ENCODE results near the gene CTSZ. TPM values are rescaled to one million over a fixed set of nuclear protein-coding genes. Genes with fewer than 3 reads are reported as not detected.

The CTSZ gene
- total RNA-seq, 4 donors from 2014 or later: 61.9 to 246 (median 226) TPM

GRCh38 chr20:58978351-58979190 lies 28.5 kb downstream of the CTSZ start:
- Histone ChIP-seq H3K9me3 (peaks cover 6 to 10% of the 10 kb centered on the region in 2 donors), H3K4me3 (no peak overlapping the region), H3K4me1 (peaks cover 7 to 22% (median 12%) of the 10 kb centered on the region in 4 donors), H3K27me3 (no peaks in the 10 kb centered on the region), H3K36me3 (no peaks in the 10 kb centered on the region), H3K27ac (no peak overlapping the region)
- intact Hi-C loops (cut with DNase I; ENCODE audit: low total_unique reads): no loop called here
- in situ Hi-C loops (cut with MboI; ENCODE audit: low pct_ligation_motif_present in 1 of 4, low pct_unique_long_range_greater_than_20kb in 1 of 4, low sequenced_read_pairs in 3 of 4): no loop called here
- TF ChIP-seq EP300 (IDR thresholded peaks at IDR 0.05; ENCODE audit: low read depth) (no peak), POLR2A (IDR thresholded peaks at IDR 0.05) (no peak), POLR2AphosphoS5 (IDR thresholded peaks at IDR 0.05) (no peak)
- TF ChIP-seq, protein P1, sequence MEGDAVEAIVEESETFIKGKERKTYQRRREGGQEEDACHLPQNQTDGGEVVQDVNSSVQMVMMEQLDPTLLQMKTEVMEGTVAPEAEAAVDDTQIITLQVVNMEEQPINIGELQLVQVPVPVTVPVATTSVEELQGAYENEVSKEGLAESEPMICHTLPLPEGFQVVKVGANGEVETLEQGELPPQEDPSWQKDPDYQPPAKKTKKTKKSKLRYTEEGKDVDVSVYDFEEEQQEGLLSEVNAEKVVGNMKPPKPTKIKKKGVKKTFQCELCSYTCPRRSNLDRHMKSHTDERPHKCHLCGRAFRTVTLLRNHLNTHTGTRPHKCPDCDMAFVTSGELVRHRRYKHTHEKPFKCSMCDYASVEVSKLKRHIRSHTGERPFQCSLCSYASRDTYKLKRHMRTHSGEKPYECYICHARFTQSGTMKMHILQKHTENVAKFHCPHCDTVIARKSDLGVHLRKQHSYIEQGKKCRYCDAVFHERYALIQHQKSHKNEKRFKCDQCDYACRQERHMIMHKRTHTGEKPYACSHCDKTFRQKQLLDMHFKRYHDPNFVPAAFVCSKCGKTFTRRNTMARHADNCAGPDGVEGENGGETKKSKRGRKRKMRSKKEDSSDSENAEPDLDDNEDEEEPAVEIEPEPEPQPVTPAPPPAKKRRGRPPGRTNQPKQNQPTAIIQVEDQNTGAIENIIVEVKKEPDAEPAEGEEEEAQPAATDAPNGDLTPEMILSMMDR (IDR thresholded peaks at IDR 0.05): no peak
- no peak for DNase-seq
- 65 to 74% methylated on average over 5 to 6 of the region's 6 CpGs for WGBS, 2 donors (ENCODE audit: low coverage in 1 of 2)

- no peak for TF ChIP-seq POLR2AphosphoS5 (IDR thresholded peaks at IDR 0.05)
- no peak for TF ChIP-seq POLR2A (IDR thresholded peaks at IDR 0.05)
- TF ChIP-seq, protein P1 (IDR thresholded peaks at IDR 0.05): no peak
- no peak for TF ChIP-seq EP300 (IDR thresholded peaks at IDR 0.05; ENCODE audit: low read depth)
- in situ Hi-C loops (cut with MboI; ENCODE audit: low pct_ligation_motif_present in 1 of 4, low pct_unique_long_range_greater_than_20kb in 1 of 4, low sequenced_read_pairs in 3 of 4): no loop called here
- H3K36me3 ChIP-seq: no peaks in the 10 kb centered on the region
- peaks cover 6 to 10% of the 10 kb centered on the region in 2 donors for H3K9me3 ChIP-seq
- intact Hi-C loops (cut with DNase I; ENCODE audit: low total_unique reads): no loop called here
- no peaks in the 10 kb centered on the region for H3K27me3 ChIP-seq
- DNase-seq: no peak
- no peak overlapping the region for H3K27ac ChIP-seq
- H3K4me3 ChIP-seq: no peak overlapping the region
- WGBS, 2 donors (ENCODE audit: low coverage in 1 of 2): 81 to 96% methylated on average over 3 of the region's 3 CpGs
- peaks cover 0 to 4% (median 2%) of the 10 kb centered on the region in 4 donors for H3K4me1 ChIP-seq
Observed at GRCh38 chr20:58976061-58976730, 30.9 kb downstream of the CTSZ start.

DNA sequence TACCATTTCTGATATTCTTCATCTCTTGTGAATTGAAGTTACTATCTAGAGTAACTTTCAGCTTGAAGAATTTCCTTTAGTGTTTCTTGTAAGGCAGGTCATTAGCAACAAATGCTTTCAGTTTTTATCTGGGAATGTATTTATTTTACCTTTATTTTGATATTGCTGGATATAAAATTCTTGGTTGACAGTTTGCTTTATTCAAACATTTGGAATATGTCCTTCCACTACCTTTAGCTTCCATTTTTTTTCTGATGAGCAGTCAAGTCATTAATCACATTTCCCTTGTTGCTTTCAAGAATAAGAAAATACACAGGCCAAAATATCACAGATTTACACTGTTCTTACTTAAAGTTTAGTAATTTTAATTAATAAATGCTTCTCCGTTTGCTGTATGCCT lies 31.7 kb downstream of the CTSZ start:
- in situ Hi-C loops (cut with MboI; ENCODE audit: low pct_ligation_motif_present in 1 of 4, low pct_unique_long_range_greater_than_20kb in 1 of 4, low sequenced_read_pairs in 3 of 4): no loop called here
- Histone ChIP-seq H3K4me3 (no peak overlapping the region), H3K27me3 (no peaks in the 10 kb centered on the region), H3K36me3 (no peaks in the 10 kb centered on the region), H3K9me3 (peaks cover 6 to 10% of the 10 kb centered on the region in 2 donors), H3K27ac (no peak overlapping the region), H3K4me1 (peaks cover 0 to 1% (median under 1%) of the 10 kb centered on the region in 4 donors)
- intact Hi-C loops (cut with DNase I; ENCODE audit: low total_unique reads): no loop called here
- no peak for TF ChIP-seq POLR2A (IDR thresholded peaks at IDR 0.05)
- TF ChIP-seq EP300 (IDR thresholded peaks at IDR 0.05; ENCODE audit: low read depth): no peak
- TF ChIP-seq POLR2AphosphoS5 (IDR thresholded peaks at IDR 0.05): no peak
- TF ChIP-seq, protein P1 (IDR thresholded peaks at IDR 0.05): no peak
- DNase-seq: no peak
- 80 to 92% methylated on average over 1 of the region's 1 CpG for WGBS, 2 donors (ENCODE audit: low coverage in 1 of 2)

DNA sequence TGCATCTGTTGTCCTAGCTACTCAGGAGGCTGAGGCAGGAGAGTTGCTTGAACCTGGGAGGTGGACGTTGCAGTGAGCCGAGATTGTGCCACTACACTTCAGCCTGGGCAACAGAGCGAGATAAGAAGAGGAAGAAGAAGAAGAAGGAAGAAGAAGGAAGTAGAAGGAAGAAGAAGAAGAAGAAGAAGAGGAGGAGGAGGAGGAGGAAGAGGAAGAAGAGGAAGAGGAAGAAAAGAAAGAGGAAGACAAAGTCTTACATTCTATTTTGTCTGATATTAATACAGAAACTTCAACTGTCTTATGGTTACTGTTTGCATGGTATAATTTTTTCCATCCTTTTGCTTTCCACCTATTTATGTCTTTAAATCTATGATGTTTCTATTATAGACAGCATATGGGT lies 33.2 kb downstream of the CTSZ start:
- Histone ChIP-seq H3K4me1 (no peaks in the 10 kb centered on the region), H3K27ac (no peak overlapping the region), H3K9me3 (peaks cover 6 to 10% of the 10 kb centered on the region in 2 donors), H3K27me3 (peaks cover 5% of the 10 kb centered on the region), H3K4me3 (no peak overlapping the region), H3K36me3 (no peaks in the 10 kb centered on the region)
- intact Hi-C loops (cut with DNase I; ENCODE audit: low total_unique reads): no loop called here
- TF ChIP-seq, protein P1 (IDR thresholded peaks at IDR 0.05): no peak
- no peak for TF ChIP-seq EP300 (IDR thresholded peaks at IDR 0.05; ENCODE audit: low read depth)
- no peak for TF ChIP-seq POLR2A (IDR thresholded peaks at IDR 0.05)
- TF ChIP-seq POLR2AphosphoS5 (IDR thresholded peaks at IDR 0.05): no peak
- DNase-seq: no peak
- WGBS, 2 donors (ENCODE audit: low coverage in 1 of 2): 57 to 87% methylated on average over 1 to 3 of the region's 3 CpGs
- in situ Hi-C loops (cut with MboI; ENCODE audit: low pct_ligation_motif_present in 1 of 4, low pct_unique_long_range_greater_than_20kb in 1 of 4, low sequenced_read_pairs in 3 of 4): no loop called here

Measured in transverse colon (tissue), 4 donors.